HG03354 (cell line): ENCODE data around the gene ASIC1.
"Not testable (repeated sequence)": the region's sequence is repeated elsewhere in the genome, so short reads cannot be mapped to it uniquely, and the experiment has no call there.

ENCODE experiments used
- ATAC-seq: cut with Tn5 transposase; IDR thresholded peaks from one replicate; pipeline ENCODE4 v1.9.1; 2021; ENCODE audit warnings: mild to moderate bottlenecking; ENCODE audit not compliant: unreplicated experiment, poor library complexity, severe bottlenecking

ASIC1 gene

GRCh38 chr12:50057000-50057841, at the start of gene ASIC1:
Gene ASIC1 (plus strand): TSS chr12:50057596. CDS start chr12:50058767, 1,171 bp downstream.
- ATAC-seq: no peak

GRCh38 chr12:50013361-50014147, 43.8 kb upstream of the ASIC1 start:
- ATAC-seq: no peak

- no peak for ATAC-seq
Observed at GRCh38 chr12:50014342-50014741, 43.1 kb upstream of the ASIC1 start.

GRCh38 chr12:50016501-50017475, 40.6 kb upstream of the ASIC1 start:
- ATAC-seq: no peak

- no peak for ATAC-seq
Observed at GRCh38 chr12:50017641-50018040, 39.8 kb upstream of the ASIC1 start.

- no peak for ATAC-seq
Observed at GRCh38 chr12:50018154-50018553, 39.2 kb upstream of the ASIC1 start.

GRCh38 chr12:50018968-50019367, 38.4 kb upstream of the ASIC1 start:
- ATAC-seq: no peak

GRCh38 chr12:50019524-50019923, 37.9 kb upstream of the ASIC1 start:
- no peak for ATAC-seq

GRCh38 chr12:50021031-50021430, 36.4 kb upstream of the ASIC1 start:
- no peak for ATAC-seq

- no peak for ATAC-seq
Observed at GRCh38 chr12:50022903-50023302, 34.5 kb upstream of the ASIC1 start.

- no peak for ATAC-seq
Observed at GRCh38 chr12:50024227-50024626, 33.2 kb upstream of the ASIC1 start.

GRCh38 chr12:50024805-50025186, 32.6 kb upstream of the ASIC1 start:
- peak; percentile 29 for ATAC-seq

GRCh38 chr12:50025187-50026059, 32.0 kb upstream of the ASIC1 start, which contains the start of gene RACGAP1:
Gene RACGAP1 (minus strand): TSS chr12:50025494. CDS start chr12:50016715, 8,779 bp downstream.
- peak; percentile 98 for ATAC-seq

GRCh38 chr12:50026691-50027090, 30.7 kb upstream of the ASIC1 start:
- ATAC-seq: no peak

- not testable (repeated sequence) for ATAC-seq
Observed at GRCh38 chr12:50030449-50030848, 26.9 kb upstream of the ASIC1 start.

- ATAC-seq: no peak
Observed at GRCh38 chr12:50032515-50032853, 24.9 kb upstream of the ASIC1 start.

GRCh38 chr12:50032854-50033581, 24.4 kb upstream of the ASIC1 start:
- ATAC-seq: no peak

GRCh38 chr12:50038336-50038735, 19.1 kb upstream of the ASIC1 start:
- no peak for ATAC-seq
